PC-3 (cell line): ENCODE results near the gene GRIP2. TPM values are rescaled to one million over a fixed set of nuclear protein-coding genes. Genes with fewer than 3 reads are reported as not detected.

ENCODE experiments used
- ATAC-seq: fragments of 200-7000 bp; cut with Tn5 transposase; 2 replicates; pipeline ENCODE4 v1.9.1; 2020; ENCODE audit warnings: mild to moderate bottlenecking, moderate library complexity
- BruUV-seq: library from RNA; stranded (reverse); fragments of 400-500 nt; replicated peaks from 2 replicates; lab custom pipeline; 2021; lab: Mats Ljungman, UMichigan
- CTCF ChIA-PET: fragments of 300-600 bp; sonication (Branson Sonifier 250); formaldehyde crosslinking; loops from one replicate; lab custom pipeline; 2022; ENCODE audit warnings: antibody characterized with exemption; lab: Charles Lee
- POLR2A ChIA-PET: fragments of 300-600 bp; sonication (Branson Sonifier 250); formaldehyde crosslinking; loops from one replicate; lab custom pipeline; 2022; ENCODE audit warnings: antibody characterized with exemption; ENCODE audit not compliant: unreplicated experiment; lab: Charles Lee
- DNase-seq: peaks from one replicate; pipeline ENCODE4 v3.0.0-alpha.2; 2015
- H2AFZ ChIP-seq: fragments of 300-600 bp; sonication (generic); 2 replicates; pipeline ENCODE4 v1.6.0; 2016; ENCODE audit warnings: antibody characterized with exemption, low read length
- H3F3A ChIP-seq: fragments of 300-600 bp; sonication (generic); one replicate; pipeline ENCODE4 v1.6.0; 2017; ENCODE audit warnings: antibody characterized with exemption, low read length, control low read depth, mild to moderate bottlenecking; ENCODE audit not compliant: unreplicated experiment
- H3K27ac ChIP-seq: fragments of 300-600 bp; sonication (generic); 2 replicates; pipeline ENCODE4 v1.5.1; 2016; ENCODE audit warnings: mild to moderate bottlenecking, low read length
- H3K27me3 ChIP-seq: fragments of 300-600 bp; sonication (generic); 2 replicates; pipeline ENCODE4 v1.6.1; 2016; ENCODE audit warnings: low read length, mixed read lengths
- H3K36me3 ChIP-seq: fragments of 300-600 bp; sonication (generic); 2 replicates; pipeline ENCODE4 v1.6.1; 2016; ENCODE audit warnings: low read depth, mixed run types, low read length, mixed read lengths
- H3K4me1 ChIP-seq: fragments of 300-600 bp; sonication (generic); 2 replicates; pipeline ENCODE4 v1.5.1; 2016; ENCODE audit warnings: low read length; ENCODE audit not compliant: insufficient read depth
- H3K4me2 ChIP-seq: fragments of 300-600 bp; sonication (generic); 2 replicates; pipeline ENCODE4 v1.6.0; 2016; ENCODE audit warnings: low read length
- H3K4me3 ChIP-seq: fragments of 300-600 bp; sonication (generic); 2 replicates; pipeline ENCODE4 v1.5.1; 2016; ENCODE audit warnings: mild to moderate bottlenecking, low read length, mixed read lengths
- H3K79me2 ChIP-seq: fragments of 300-600 bp; sonication (generic); 2 replicates; pipeline ENCODE4 v1.6.1; 2017; ENCODE audit warnings: low read length, mixed read lengths
- H3K9ac ChIP-seq: fragments of 300-600 bp; sonication (generic); 2 replicates; pipeline ENCODE4 v1.6.0; 2016; ENCODE audit warnings: mild to moderate bottlenecking, low read length
- H3K9me2 ChIP-seq: fragments of 300-600 bp; sonication (generic); replicated peaks from 2 replicates; pipeline ENCODE4 v1.6.1; 2016; ENCODE audit warnings: mixed run types, low read length, mixed read lengths
- H3K9me3 ChIP-seq: fragments of 300-600 bp; sonication (generic); 2 replicates; pipeline ENCODE4 v1.6.1; 2016; ENCODE audit warnings: low read length, mixed read lengths
- H4K20me1 ChIP-seq: fragments of 300-600 bp; sonication (generic); 2 replicates; pipeline ENCODE4 v1.6.1; 2016; ENCODE audit warnings: low read length, mixed read lengths
- EZH2 ChIP-seq: fragments of 300-600 bp; sonication (generic); IDR thresholded peaks from one replicate; pipeline ENCODE4 v1.6.1; 2017; ENCODE audit warnings: antibody characterized with exemption, mild to moderate bottlenecking, low read length; ENCODE audit not compliant: unreplicated experiment
- EZH2phosphoT487 ChIP-seq: fragments of 300-600 bp; sonication (generic); IDR thresholded peaks from 2 replicates; pipeline ENCODE4 v1.6.1; 2018; ENCODE audit warnings: mild to moderate bottlenecking, antibody characterized with exemption, low read length, borderline replicate concordance
- intact Hi-C: fragments of 100-400 bp; cut with micrococcal nuclease; formaldehyde crosslinking; loops from 2 replicates; pipeline ENCODE4 v1.9.0; 2023
- total RNA-seq: library from RNA; depleted of rRNA; stranded (reverse); fragments of >200 nt; gene quantifications from 2 replicates; pipeline ENCODE4 v1.2.3, GENCODE V29; 2014
- TF ChIP-seq, protein P1 (sequence below): fragments of 300-600 bp; sonication (generic); conservative IDR thresholded peaks from 2 replicates; pipeline ENCODE4 v1.5.1; 2017; ENCODE audit warnings: antibody characterized with exemption, low read depth, mild to moderate bottlenecking, low read length

The GRIP2 gene
- total RNA-seq, 1 experiment from 2014 or later, result 0.36 TPM

DNA sequence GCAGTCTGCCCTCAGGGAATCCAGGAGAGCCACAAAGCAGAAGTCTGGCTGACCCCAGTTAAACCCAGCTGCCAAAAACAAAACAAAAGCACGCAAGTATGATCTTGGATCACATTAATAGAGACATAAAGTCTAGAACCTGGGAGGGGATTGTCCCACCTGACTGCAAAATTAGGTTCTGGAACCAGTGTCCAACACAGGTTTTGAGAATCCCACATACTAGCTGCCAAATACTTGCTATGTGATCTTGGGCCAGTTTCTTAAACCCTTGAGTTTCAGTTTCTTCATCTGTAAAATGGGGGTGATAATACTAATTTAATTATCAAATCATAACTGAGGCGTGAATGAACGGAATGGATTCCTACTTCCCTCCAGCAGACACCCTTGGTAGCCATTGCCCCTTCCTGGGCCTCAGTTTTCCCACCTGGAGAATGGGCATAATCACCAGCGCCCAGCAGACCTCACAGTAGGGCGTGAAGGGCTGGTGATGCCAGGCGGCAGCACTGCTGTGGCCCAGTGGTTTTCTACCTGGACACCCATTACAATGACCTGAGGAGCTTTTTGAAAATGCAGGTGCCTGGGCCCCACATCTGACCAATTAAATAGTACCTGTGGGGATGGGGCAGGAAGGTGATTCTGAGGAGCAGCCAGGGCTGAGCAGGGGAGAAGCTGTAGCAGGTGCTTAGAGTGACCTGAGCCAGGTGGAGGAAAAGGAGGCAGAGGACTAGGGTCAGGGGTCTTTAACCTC is 32.2 kb downstream of the GRIP2 start:
- ChIA-PET POLR2A (no interaction called here), CTCF (no interaction called here)
- Histone ChIP-seq H3K4me1 (no peaks in the 10 kb centered on the region), H3K4me3 (no peak overlapping the region), H3K36me3 (no peaks in the 10 kb centered on the region), H3K9me3 (no peaks in the 10 kb centered on the region), H3K27ac (no peak overlapping the region), H3F3A (no peaks in the 10 kb centered on the region), H3K79me2 (no peaks in the 10 kb centered on the region), H2AFZ (no peak overlapping the region), H3K9ac (no peak overlapping the region), H3K27me3 (no peaks in the 10 kb centered on the region; the same call in 1 of the 2 replicates), H4K20me1 (no peaks in the 10 kb centered on the region), H3K9me2 (no peaks in the 10 kb centered on the region), H3K4me2 (no peak overlapping the region)
- no peak for DNase-seq
- TF ChIP-seq EZH2 (no peak), EZH2phosphoT487 (no peak)
- TF ChIP-seq, protein P1, sequence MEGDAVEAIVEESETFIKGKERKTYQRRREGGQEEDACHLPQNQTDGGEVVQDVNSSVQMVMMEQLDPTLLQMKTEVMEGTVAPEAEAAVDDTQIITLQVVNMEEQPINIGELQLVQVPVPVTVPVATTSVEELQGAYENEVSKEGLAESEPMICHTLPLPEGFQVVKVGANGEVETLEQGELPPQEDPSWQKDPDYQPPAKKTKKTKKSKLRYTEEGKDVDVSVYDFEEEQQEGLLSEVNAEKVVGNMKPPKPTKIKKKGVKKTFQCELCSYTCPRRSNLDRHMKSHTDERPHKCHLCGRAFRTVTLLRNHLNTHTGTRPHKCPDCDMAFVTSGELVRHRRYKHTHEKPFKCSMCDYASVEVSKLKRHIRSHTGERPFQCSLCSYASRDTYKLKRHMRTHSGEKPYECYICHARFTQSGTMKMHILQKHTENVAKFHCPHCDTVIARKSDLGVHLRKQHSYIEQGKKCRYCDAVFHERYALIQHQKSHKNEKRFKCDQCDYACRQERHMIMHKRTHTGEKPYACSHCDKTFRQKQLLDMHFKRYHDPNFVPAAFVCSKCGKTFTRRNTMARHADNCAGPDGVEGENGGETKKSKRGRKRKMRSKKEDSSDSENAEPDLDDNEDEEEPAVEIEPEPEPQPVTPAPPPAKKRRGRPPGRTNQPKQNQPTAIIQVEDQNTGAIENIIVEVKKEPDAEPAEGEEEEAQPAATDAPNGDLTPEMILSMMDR, result no peak
- intact Hi-C loops, result loop anchor here (2.0 to 10.0 kb wide), 3 partner anchors 147 to 414 kb away; partner anchors contain the start of gene CCDC174
- ATAC-seq, result no peak
- no TSS peak for BruUV-seq

DNA sequence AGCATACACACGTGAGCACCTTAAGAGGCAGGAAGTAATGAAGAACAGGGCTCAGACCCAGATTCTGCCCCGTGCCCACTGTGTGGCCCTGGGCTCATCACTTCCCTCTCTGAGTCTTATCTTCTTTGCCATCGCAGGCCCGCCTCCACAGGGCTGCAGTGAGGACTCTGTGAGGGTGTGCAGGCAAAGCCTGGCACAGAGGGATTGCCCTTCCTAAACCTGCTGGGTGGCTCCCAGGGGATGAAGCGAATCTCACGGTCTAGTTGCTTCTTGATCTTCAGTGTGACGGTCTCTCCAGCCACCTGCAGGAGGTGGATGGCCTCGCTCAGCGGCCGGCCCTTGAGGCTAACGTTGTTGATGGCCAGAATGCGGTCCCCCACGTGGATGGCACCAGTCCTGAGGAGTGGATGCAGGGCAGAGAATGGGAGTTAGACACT is 32.8 kb downstream of the GRIP2 start:
- no peak overlapping the region for H2AFZ ChIP-seq
- POLR2A ChIA-PET, result no interaction called here
- H3F3A ChIP-seq, result no peaks in the 10 kb centered on the region
- CTCF ChIA-PET, result no interaction called here
- no peak for TF ChIP-seq EZH2phosphoT487
- H3K4me2 ChIP-seq, result no peak overlapping the region
- H3K4me3 ChIP-seq, result no peak overlapping the region
- H3K27ac ChIP-seq, result no peak overlapping the region
- H4K20me1 ChIP-seq, result no peaks in the 10 kb centered on the region
- no peaks in the 10 kb centered on the region for H3K9me3 ChIP-seq
- BruUV-seq, result no TSS peak
- H3K9ac ChIP-seq, result no peak overlapping the region
- no peaks in the 10 kb centered on the region for H3K4me1 ChIP-seq
- DNase-seq, result no peak
- intact Hi-C loops, result loop anchor here (5.0 to 10.0 kb wide), 2 partner anchors 147 to 415 kb away; partner anchors contain the start of gene CCDC174
- no peaks in the 10 kb centered on the region for H3K9me2 ChIP-seq
- H3K27me3 ChIP-seq, result no peaks in the 10 kb centered on the region; the same call in 1 of the 2 replicates
- no peak for ATAC-seq
- no peaks in the 10 kb centered on the region for H3K36me3 ChIP-seq
- no peaks in the 10 kb centered on the region for H3K79me2 ChIP-seq

DNA sequence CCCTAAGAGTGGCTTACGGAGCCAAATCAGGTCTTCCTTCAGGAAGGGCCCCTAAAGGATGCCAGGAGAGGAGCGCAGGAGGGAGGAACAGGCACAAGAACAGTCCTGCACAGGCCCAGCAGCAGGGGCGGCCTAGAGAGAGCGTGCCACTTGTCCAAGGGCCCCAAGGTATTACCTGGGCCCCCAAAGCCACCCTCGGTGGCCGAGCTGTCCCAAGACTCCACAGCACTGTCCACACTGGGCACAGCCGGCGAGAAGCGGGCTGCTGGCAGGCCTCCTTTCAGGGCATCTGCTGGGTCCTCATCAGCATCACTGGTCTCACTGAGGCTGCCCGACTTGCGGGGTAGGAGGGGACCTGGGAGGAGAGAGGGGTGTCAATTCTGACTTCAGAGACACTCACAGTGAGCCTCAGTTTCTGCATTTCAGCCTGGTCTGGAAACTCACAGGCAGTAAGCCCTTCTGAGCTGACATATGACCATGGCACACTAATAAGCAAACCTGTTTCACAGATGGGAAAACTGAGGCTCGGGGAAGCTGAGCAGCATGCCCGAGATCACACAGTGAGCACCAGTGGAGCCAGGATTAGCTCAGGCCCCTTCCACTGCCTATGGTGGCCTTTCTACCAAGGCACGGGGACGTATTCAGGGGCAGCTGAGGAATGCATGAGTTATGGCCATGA is 33.4 kb downstream of the GRIP2 start:
- no peaks in the 10 kb centered on the region for H3F3A ChIP-seq
- no peak overlapping the region for H3K27ac ChIP-seq
- ChIA-PET CTCF (no interaction called here), POLR2A (no interaction called here)
- H3K27me3 ChIP-seq, result no peaks in the 10 kb centered on the region; the same call in 1 of the 2 replicates
- no peak for ATAC-seq
- DNase-seq, result no peak
- no TSS peak for BruUV-seq
- no peak overlapping the region for H3K4me3 ChIP-seq
- TF ChIP-seq, protein P1, result no peak
- TF ChIP-seq EZH2 (no peak), EZH2phosphoT487 (no peak)
- intact Hi-C loops, result loop anchor here (5.0 to 10.0 kb wide), 2 partner anchors 148 to 416 kb away; partner anchors contain the start of gene CCDC174
- no peaks in the 10 kb centered on the region for H3K4me1 ChIP-seq
- no peak overlapping the region for H3K4me2 ChIP-seq
- no peaks in the 10 kb centered on the region for H3K36me3 ChIP-seq
- H3K9me3 ChIP-seq, result no peaks in the 10 kb centered on the region
- H3K9me2 ChIP-seq, result no peaks in the 10 kb centered on the region
- no peaks in the 10 kb centered on the region for H3K79me2 ChIP-seq
- no peak overlapping the region for H2AFZ ChIP-seq
- no peak overlapping the region for H3K9ac ChIP-seq
- H4K20me1 ChIP-seq, result no peaks in the 10 kb centered on the region
